Ecto neural progenitor cell (in vitro differentiated cells): ENCODE measurements around the gene ADAMTS2.

ENCODE experiments used
- DNase-seq: peaks from one replicate; pipeline ENCODE4 v3.0.0-alpha.2; 2018; ENCODE audit warnings: low spot score

ADAMTS2 gene

GRCh38 chr5:179254638-179255271 lies 90.5 kb downstream of the ADAMTS2 start:
- peak; percentile 18 for DNase-seq

- peak; percentile 39 for DNase-seq
Measured at GRCh38 chr5:179253730-179254129, 91.5 kb downstream of the ADAMTS2 start.

DNA sequence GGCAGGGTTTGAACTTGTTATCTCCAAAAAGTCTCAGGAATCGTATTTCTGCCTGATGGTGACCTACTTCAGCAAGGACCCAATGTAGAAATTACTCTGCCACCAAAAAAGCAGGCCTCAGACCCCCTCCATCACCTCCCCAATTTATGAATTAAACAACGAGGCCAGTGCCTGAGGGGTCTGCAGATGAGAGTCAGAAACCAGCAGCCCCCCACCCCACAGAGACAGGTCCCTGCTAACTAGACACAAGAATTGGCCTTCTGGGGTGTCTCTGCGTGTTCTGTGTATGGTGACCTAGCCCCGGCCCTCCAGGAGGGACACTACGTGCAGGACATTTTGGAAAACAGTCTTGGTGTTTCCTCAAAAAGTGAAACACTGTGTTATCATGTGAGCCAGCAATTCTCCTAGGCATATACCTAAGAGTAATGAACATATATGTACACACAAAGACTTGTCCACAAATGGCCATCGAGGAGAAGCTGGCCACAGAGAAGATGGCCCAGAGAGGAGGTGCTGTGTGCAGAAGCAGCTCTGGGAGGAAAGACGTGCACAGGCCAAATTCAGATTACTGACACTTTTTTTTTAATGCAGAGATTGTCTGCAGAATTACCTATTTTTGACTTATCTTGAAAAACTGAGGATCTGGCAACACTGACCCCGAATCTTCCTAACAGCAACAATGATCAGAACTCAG lies 93.8 kb downstream of the ADAMTS2 start:
- DNase-seq: no peak

DNA sequence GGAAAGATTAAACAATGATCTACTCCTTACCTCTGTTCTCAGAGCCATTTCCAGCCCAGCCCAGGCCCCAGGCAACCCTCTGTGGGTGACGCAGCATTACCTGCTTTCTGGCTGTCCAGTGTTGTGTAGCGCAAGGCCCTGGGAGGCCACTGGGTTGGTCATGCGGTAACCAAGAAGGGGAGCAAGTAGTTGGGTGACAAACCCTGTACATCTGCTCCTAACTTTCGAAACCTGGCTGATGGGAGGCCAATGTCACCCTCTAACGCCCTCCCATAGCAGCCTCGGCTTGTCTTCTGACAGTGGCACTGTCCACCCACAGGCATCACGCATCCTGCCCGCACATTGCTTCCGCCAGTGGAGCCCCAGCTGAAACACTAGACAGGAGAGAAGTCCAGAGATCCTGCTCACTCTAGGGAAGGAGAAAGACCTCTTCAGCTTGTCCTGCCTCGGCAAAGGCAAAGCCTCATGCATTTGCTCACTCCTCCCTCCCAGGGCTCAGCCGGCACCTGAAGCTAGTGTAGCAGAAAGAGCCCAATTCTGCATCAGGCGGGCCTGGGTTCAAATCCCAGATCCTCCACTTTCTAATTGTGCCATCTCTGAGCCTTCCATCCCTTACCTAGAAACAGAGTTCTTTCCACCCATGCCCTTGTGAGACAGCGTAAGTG lies 94.6 kb downstream of the ADAMTS2 start:
- peak; percentile 30 for DNase-seq

DNA sequence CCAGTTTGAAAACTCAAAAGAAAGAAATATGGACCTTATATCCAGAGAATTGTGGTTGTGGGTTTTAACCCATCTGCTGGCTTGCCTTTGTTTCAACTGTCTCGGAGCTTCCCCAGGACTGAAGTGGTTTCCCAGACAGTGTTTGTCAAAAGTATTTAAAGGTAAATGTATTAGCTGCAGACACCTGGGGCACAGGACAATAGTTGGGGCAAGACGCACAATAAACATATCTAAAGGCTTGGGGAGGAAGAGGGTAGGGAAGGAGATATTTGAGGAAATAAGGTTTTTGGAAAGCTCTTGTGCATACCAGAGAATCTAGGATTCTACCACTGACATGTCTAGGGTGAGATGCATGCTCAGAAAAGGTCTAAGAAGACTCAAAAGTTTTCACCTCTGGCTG lies 99.0 kb downstream of the ADAMTS2 start:
- DNase-seq: no peak

GRCh38 chr5:179245031-179245430 lies 100.2 kb downstream of the ADAMTS2 start:
- no peak for DNase-seq

- DNase-seq: no peak
Measured at GRCh38 chr5:179244044-179244443, 101.2 kb downstream of the ADAMTS2 start.

GRCh38 chr5:179243333-179243732 lies 101.9 kb downstream of the ADAMTS2 start:
- no peak for DNase-seq

DNA sequence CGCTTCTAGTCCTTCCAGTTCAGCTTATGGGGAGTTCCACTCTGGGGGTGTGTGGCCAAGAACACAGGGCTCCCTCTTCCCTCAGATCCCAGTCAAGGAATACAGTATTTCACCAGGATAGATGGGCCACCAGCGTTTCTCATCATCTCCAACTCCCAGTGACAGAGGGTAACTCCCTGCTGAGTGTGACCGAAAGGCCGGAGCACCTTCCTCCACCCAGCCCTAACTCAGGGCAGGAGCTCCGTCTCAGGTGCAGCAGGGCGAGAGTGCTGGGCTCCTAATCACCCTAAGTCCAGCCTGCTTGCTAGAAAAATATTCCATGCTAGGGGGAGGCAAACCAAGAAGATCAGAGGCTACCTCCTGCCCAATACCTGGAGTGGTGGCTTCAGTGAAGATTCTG lies 102.6 kb downstream of the ADAMTS2 start:
- no peak for DNase-seq

GRCh38 chr5:179241764-179242370 lies 103.4 kb downstream of the ADAMTS2 start:
- no peak for DNase-seq

GRCh38 chr5:179241175-179241574 lies 104.1 kb downstream of the ADAMTS2 start:
- no peak for DNase-seq

DNA sequence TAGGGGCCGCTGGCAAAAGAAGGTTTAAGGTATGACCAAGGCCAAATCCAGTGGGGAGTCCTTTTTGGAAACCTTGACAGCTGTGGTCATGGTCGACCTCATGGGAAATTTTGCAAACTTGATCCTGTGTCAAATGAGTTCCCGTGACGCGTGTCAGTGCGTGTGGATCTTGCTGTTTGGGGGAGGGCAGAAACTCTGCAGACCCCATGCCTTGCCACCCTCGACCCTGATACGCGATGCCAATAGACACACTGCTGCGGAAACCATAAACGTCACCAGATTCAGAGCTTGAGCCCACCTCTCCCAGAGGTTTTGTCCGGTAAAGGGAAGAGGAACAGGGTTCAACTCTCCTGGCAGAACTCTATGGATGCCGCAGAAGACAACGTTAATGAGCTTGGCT lies 104.7 kb downstream of the ADAMTS2 start:
- no peak for DNase-seq

- no peak for DNase-seq
Measured at GRCh38 chr5:179239256-179240135, 105.8 kb downstream of the ADAMTS2 start.

- DNase-seq: no peak
Measured at GRCh38 chr5:179238628-179238970, 106.7 kb downstream of the ADAMTS2 start.

- DNase-seq: no peak
Measured at GRCh38 chr5:179237770-179238627, 107.3 kb downstream of the ADAMTS2 start.

GRCh38 chr5:179235416-179236400 lies 109.6 kb downstream of the ADAMTS2 start:
- no peak for DNase-seq

DNA sequence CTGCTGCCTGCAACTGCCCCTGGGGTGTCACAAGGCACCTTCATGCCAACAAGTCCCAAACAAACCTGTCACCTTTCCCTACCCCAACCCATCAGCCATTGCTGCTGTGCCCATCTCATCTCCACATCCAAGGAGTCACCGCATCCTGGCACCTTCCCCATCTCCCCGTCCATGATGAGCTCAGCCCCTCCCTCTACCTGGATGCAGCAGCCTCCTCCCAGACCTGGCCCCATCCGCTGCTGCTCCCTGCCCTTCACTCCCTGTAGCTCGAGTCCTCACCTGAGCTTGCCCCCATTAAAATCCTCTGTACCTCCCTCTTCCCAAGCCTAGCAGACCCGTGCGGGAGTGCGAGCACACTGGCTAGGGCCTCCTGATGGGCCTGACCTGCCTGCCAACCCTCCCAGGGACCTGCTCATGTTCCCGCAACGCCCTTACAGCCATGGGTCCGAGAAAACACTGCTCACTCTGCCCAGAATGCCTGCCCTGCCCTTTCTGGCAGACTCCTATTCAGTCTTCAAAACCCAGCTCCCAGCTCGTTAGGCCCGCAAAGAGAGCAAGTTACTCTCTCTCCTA lies 110.6 kb downstream of the ADAMTS2 start:
- no peak for DNase-seq

DNA sequence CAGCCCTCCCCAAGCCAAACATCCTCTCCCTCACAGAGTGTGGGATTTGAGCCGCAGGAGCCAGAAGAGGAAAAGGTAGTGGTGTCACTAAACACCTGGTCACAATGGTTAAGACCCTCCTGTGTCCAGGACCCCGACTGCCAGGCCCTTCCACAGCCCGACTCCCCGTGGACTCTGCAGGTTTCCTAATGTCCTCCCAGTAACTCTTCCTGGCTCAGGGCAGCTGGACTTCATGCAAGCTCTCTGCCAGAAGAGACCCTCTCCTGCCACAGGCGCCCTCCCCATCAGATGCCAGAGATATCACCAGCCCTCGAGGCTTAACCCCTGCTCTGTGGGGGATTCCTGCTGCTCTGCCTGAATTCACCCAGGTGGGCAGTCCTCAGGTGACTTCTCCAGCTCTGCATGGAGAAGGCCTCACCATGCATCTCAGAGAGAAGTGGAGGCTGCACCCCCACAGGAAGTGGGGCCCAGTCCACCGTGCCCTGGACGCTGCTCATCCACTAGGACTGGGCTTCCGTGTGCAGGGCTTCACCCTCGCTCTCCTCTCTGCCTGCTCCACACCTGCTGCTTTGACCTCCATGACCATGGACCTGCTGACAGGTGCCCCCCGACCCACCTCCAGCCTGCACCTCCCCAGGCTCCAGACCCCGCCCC lies 111.2 kb downstream of the ADAMTS2 start:
- DNase-seq: no peak
